ENCODE measurements around the gene CENPV. TPM values are rescaled to one million over a fixed set of nuclear protein-coding genes. Genes with fewer than 3 reads are reported as not detected.

The CENPV gene
- total RNA-seq, 1 donor from 2014 or later, result 488 TPM

GRCh38 chr17:16294560-16294959, 58.7 kb downstream of the CENPV start:
- TF ChIP-seq CTCF (conservative IDR thresholded peaks at IDR 0.05), result no peak
- DNase-seq (ENCODE audit: low read depth, low spot score), result no peak
- Mint-ChIP-seq H3K27me3 (ENCODE audit: low read depth) (no peaks in the 10 kb centered on the region), H3K4me1 (peaks cover 7% of the 10 kb centered on the region), H3K36me3 (ENCODE audit: low read depth) (no peaks in the 10 kb centered on the region), H3K9me3 (no peaks in the 10 kb centered on the region), H3K27ac (ENCODE audit: unreplicated experiment) (no peak overlapping the region), H3K4me3 (no peak overlapping the region)

- Mint-ChIP-seq H3K4me3 (no peak overlapping the region), H3K27ac (ENCODE audit: unreplicated experiment) (no peak overlapping the region), H3K36me3 (ENCODE audit: low read depth) (no peaks in the 10 kb centered on the region), H3K4me1 (peaks cover 7% of the 10 kb centered on the region), H3K27me3 (ENCODE audit: low read depth) (no peaks in the 10 kb centered on the region), H3K9me3 (no peaks in the 10 kb centered on the region)
- TF ChIP-seq CTCF (conservative IDR thresholded peaks at IDR 0.05), result no peak
- no peak for DNase-seq (ENCODE audit: low read depth, low spot score)
Observed at GRCh38 chr17:16293931-16294330, 59.3 kb downstream of the CENPV start.

Other genes starting within 250 kb of the CENPV start
- gene NCOR1, start 137.9 kb downstream of the CENPV start, total RNA-seq, result 129 and 136 TPM in 2 replicates
- gene PIGL, start 136.3 kb downstream of the CENPV start, total RNA-seq, result 31.1 and 35.3 TPM in 2 replicates
- gene UBB, start 27.6 kb upstream of the CENPV start, total RNA-seq, result 2,058 and 2,177 TPM in 2 replicates
- gene TRPV2, start 62.1 kb upstream of the CENPV start, total RNA-seq, result 0.98 and 1.3 TPM in 2 replicates
- 5.6 and 7.2 TPM in 2 replicates for gene LRRC75A, start 138.7 kb upstream of the CENPV start, total RNA-seq
- 15.6 and 16.6 TPM in 2 replicates for gene ZNF287, start 215.7 kb upstream of the CENPV start, total RNA-seq